ENCODE measurements around the gene IQGAP3.
"Not testable (repeated sequence)": the region's sequence is repeated elsewhere in the genome, so short reads cannot be mapped to it uniquely, and the experiment has no call there.

IQGAP3 gene

GRCh38 chr1:156560585-156561163, 11.7 kb downstream of the IQGAP3 start:
- DNase-seq, result no peak

GRCh38 chr1:156559797-156560385, 12.5 kb downstream of the IQGAP3 start:
- no peak for DNase-seq

- no peak for DNase-seq
These were observed 13.1 kb downstream of the IQGAP3 start for GRCh38 chr1:156559086-156559796.

DNA sequence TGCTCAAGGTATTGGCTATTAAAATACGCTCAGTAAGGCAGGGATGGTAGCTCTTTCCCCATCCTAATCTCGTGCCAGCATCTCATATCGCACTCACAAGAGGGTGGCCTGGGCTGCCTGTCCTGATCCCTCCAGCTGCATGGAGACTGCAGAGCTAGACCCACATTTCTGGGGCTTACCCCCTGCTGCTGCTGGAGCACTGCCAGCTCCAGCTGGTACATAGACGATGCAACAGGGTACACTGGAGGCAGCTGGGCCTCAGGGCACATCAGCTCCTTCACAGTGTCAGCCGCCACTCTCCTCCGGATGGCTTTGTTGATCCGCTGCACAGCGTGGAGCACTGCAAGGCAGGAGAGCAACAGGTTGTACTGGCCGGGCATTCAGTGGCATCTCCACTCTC, 16.0 kb downstream of the IQGAP3 start:
- DNase-seq, result no peak

DNA sequence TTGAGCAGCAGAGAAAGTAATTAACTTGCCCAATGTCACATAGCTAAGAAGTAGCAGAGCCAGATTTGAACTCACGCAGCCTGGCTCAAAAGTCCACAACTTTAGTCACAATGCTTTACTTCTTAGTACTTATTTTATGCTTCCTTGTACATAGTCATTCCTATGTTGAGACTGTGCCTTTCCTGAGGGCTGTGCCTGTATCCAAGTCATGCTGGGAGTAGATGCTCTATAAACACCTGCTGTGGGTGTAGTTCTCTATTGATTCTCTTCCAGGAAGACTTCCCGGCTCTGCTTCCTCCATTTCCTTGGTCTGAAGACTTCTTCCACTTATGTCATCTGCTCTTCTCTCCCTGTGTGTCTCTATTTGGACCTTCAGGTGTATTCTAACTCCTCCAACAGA, 16.6 kb downstream of the IQGAP3 start:
- DNase-seq, result no peak

DNA sequence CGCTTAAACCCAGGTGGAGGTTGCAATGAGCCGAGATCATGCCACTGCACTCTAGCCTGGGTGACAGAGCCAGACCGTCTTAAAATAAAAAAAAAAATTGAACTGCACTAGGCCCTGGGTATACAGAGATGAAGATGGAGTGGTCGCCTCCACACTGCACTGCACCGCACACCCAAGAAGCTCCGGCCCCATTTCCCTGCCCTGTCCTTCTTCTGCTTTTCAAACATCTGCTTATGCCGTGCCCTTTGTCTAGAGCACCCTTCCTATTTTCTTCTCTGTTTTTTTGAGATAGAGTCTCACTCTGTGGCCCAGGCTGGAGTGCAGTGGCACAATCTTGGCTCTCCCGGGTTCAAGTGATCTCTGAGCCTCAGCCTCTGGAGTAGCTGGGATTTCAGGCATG, 17.4 kb downstream of the IQGAP3 start:
- no peak for DNase-seq

DNA sequence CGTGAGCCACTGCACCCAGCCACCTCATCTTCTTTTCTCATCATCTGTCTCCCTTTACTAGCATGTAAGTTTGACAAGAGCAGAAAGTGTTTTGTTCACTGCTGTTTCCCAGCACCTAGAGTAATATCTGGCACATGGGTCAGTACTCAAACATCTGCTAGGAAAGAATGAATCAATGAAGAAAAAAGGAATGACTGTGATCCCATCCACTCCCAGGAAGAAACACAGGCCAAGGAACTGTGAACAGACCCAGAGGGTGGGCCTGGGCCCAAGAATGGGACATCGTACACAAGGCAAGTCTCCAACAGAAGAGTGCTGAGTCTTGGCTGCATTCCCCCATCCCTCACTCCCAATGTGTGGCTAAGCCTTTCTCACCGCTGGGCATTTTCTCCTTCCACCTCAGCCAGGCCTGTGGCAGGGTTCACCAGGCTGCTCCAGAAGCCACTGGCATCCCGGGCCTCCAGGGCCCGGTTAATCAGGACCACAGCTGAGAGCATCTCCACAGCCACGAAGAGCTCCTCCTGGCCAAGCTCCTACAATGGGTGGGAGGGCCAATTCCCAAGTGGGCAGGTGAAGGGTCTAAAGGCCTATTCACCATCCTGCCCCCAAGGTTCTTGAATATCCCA, 18.4 kb downstream of the IQGAP3 start:
- DNase-seq, result no peak

DNA sequence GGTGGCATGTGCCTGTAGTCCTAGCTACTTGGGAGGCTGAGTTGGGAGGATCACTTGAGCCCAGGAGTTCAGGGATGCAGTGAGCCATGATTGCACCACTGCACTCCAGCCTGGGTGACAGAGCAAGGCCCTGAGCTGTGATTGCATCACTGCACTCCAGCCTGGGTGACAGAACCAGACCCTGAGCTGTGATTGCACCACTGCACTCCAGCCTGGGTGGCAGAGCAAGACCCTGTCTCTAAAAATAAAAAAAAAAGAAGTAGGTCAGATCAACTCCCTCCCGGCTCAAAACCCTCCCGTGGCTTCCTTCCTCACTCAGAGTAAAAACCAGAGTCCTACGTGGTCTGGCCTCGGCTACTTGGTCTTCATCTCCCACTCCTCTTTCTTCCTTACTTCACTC, 19.4 kb downstream of the IQGAP3 start:
- not testable (repeated sequence) for DNase-seq

DNA sequence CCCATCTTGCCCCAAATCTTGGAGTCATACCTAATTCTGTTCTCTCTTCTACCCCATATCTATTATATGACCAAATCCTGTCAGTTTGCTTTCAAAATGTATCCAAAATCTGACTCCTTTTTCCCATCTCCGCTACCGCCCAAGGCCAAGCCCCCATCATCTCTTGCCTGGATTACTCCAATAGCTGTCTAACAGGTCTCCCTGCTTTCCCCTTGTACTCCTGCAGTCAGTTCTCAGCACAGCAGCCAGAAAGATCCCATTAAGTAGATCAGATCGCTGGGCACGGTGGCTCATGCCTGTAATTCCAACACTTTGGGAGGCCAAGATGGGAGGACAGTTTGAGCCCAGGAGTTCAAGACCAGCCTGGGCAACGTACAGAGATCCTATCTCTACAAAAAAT, 19.8 kb downstream of the IQGAP3 start:
- DNase-seq, result no peak

DNA sequence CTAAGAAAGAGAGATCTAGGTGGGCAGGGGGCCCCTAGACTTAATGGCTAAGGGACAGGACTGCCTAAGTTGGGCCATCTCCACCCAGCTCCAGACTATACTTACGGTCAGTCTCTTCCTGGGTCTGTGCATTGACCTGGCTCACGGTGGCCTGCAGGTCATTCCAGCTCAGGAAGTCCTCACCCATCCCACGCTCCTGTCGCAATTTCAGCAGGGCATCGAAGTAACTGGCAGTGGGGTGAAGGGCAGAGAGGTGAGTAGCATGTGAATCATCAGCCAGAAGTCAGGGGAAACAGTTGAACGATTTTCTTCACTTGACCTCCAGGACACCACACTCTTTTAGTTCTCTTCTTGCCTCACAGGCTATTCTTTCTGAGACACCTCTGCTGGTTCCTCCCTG, 20.5 kb downstream of the IQGAP3 start:
- DNase-seq, result no peak

DNA sequence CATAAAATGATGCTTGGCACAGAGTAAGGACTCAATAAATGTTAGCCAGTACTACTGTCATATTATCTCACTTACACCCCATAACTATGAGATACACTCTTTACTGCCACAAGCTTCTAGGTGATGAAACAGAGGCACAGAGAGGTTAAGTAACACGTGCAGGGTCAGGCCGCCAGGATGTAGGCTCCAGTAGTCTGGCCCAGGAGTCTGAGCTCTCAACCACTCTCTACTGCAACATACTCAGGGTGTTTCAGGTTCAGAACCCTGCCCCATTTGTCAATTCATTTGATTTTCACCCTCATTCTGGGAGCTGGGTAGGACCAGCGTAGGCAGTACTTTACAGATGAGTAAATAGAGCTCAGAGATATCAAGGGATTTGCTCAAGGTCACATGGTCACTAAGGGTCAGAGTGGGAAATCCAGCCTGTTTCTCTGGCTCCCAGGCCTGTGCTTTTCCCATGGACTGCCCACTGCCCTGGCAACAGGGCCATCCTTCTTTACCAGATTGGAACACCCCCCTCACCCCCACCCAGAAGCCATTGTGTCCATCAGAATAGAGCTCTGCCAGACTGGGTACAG, 21.2 kb downstream of the IQGAP3 start:
- DNase-seq, result no peak

DNA sequence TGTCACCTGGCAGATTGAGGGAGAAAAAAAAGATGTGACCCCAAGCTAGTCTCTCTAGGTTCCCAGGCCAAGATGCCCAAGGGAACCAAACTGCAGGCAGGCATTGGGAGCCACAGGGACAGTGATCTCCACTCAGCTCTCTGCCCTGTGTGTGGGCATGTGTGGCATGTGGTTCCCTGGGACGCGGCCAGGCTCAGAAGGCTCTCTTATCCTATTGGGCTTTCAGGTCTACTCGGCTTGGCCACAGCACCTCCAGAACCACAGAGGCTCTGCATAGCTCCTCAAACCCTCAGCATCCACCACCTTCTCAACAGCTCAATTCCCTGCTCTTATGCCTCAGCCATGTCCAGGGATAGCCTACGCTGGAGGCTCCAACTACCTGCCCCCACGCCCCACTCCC, 22.0 kb downstream of the IQGAP3 start:
- DNase-seq, result no peak

DNA sequence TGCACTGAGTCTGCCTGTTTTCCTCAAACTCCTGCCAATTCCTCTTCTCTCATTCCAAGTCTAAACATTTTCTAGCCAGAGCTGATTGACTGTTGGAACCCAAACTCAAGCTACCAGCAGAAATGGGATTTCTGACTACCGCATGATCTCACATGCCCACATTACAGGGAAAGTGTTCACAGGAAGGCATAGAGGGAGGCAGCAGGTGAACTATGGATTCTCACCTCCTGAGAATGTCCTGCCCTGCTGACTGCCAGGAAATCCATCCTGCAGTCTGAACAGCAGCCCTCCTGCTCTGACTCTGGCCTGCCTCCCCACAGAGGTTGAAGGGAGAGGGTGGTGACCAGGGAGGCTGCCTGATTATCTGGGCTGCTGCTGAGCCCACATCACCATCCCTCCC, 22.5 kb downstream of the IQGAP3 start:
- no peak for DNase-seq

GRCh38 chr1:156549390-156549789, 23.0 kb downstream of the IQGAP3 start:
- no peak for DNase-seq

- DNase-seq, result no peak
These were observed 24.4 kb downstream of the IQGAP3 start for GRCh38 chr1:156547982-156548381.

DNA sequence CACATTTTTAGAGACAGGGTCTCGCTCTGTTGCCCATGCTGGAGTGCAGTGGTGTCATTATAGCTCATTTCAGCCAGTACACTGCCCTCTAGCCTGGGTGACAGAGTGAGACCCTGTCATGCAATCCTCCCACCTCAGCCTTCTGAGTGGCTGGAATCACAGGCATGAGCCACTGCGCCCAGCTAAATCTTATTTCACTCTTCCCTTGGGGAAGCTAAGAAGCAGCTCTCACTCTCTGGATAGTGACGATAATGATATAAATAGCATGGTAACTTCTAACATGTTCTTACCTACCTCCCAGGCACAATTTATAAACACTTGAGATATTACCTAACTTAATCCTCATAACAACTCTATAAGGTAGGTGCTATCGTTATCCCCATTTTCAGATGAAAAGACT, 24.9 kb downstream of the IQGAP3 start:
- DNase-seq, result no peak

DNA sequence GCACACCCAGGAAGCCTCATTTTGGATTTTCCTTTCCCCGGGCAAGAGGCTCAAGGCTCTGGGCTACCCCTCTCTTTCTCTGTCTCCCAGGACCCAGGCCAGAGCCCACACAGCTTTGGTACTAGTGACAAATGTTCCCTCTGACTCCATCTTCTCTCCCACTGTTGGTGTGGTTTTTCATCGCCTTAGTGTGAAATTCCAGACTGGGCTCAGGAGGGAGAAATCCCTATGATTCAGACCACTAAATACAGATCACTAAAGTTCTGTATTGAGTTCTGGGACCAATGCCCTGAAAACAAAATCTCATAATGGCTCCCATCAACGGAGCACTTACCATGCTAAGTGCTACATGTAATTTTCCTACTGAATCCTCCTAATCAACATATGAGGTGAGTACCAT, 26.1 kb downstream of the IQGAP3 start:
- no peak for DNase-seq

DNA sequence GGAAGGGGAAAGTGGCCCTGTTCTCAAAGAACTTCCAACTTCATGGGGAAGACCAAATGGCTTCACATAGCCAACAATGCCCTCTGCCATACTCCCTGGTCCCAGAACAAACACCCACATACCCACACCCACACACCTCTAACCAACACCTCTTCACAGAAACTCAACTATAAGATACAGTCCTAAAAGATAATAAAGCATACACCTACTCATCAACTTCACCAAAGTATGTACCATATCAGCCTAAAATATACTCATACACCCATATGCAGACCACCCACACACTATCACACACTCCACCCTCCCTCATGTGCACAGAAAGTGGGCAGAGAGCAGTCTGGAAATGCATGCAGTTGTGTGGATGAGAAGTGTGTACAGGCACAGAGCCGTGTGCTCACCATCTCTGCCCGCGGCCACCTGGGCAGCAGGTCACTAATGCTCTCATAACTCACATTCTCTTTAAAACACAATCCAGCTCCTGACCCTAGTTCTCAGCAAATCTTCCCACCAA, 27.7 kb downstream of the IQGAP3 start:
- DNase-seq, result no peak

GRCh38 chr1:156543066-156543465, 29.3 kb downstream of the IQGAP3 start:
- DNase-seq, result no peak

DNA sequence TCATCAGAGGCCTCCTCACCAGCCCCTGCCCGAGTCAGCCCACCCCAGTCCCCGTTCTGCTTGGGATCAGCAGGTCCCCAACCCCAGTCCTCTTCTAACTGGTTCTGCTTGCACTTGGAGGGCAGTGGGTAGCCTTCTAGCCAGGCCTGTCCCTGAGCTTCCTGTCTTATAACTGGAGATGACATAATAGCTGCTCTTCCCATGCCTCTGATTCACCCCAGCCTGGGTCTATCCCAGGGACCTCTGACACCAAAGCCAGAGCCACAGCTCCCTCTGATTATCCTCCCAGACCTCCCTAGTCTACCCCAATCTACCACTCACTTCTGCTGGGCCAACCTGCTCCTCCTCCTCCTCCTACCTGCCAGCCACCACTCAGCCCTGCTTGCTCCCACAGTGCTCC, 31.4 kb downstream of the IQGAP3 start:
- DNase-seq, result no peak

DNA sequence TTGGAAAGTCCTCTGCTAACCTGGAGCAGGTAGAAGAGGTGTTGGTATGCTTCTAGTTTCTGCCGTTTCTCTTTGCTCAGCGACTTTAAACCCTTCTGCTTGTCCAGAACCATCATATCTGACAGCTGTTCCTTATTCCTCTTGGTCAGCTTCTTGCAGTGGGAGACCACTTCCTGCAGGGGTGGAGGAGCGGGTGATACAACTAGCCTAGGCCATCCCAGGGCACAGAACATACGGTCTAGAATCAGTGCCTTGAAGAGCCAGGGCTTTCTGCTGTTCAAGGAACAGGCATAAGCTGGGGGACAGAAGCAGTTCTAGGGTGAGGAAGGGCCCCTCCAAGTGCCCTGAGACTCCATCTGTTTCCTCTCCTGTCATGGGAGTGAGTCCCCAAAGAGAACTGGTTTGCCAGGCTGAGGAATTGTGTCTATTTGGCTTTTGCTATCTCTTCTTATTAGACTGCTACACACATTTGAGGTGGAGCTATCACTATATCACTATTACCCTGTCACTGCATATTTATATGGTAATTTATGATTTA, 32.5 kb downstream of the IQGAP3 start:
- DNase-seq, result no peak

DNA sequence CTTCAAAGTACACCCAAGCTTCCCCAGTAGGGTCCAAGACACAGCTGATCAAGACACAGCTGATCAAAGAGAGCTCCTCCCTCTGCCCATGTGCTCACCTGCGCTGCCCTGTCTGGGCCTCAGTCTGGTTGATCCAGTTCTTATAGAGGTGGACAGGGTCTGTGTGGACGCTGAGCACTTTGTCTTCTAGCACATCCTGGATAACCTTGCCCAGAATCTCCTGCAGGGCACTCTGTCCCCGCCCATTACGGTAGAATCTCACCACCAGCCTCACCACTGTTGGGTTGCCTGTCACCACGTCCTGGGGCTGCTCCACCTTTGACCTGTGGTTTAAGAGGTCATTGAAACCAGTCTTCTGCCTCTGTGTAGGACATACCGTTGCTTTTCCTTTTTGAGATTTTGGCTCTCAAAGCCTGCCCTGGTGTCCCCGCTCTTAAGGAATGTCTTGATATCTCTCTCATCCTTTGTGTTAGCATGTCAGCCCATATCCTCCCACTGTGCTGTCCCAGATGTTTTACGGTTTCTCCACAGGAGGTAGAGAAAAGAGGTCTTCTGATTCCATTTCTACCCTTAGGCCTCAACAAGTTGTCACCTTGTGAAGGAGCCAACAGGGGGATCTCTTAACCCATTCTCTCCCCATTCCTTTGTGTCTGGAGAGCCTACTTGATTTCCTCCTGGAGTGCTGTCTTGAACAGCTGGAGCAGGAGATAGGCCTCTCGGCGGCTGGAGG, 33.5 kb downstream of the IQGAP3 start:
- no peak for DNase-seq

GRCh38 chr1:156537027-156537426, 35.3 kb downstream of the IQGAP3 start:
- DNase-seq, result no peak
